ENCODE data around the gene ZNF584.
"Not testable (repeated sequence)": the region's sequence is repeated elsewhere in the genome, so short reads cannot be mapped to it uniquely, and the experiment has no call there.

ZNF584 gene

GRCh38 chr19:58408152-58409009 lies at the start of gene ZNF584:
ZNF584 (plus strand) TSS chr19:58408649; CDS start chr19:58409148, 499 bp downstream.
- peak; percentile 96 for DNase-seq

- DNase-seq, result peak; percentile 51
Observed at GRCh38 chr19:58361900-58362271, 46.6 kb upstream of the ZNF584 start.

GRCh38 chr19:58362272-58362994 lies 46.0 kb upstream of the ZNF584 start, which contains the start of gene ZNF497:
ZNF497 (minus strand) TSS chr19:58362751; CDS start chr19:58357635, 5,116 bp downstream.
- peak; percentile 97 for DNase-seq

- peak; percentile 19 for DNase-seq
Observed at GRCh38 chr19:58364146-58364545, 44.3 kb upstream of the ZNF584 start.

GRCh38 chr19:58366585-58367430 lies 41.6 kb upstream of the ZNF584 start:
- no peak for DNase-seq

- DNase-seq, result no peak
Observed at GRCh38 chr19:58367698-58368454, 40.6 kb upstream of the ZNF584 start.

GRCh38 chr19:58368561-58369360 lies 39.7 kb upstream of the ZNF584 start:
- no peak for DNase-seq

GRCh38 chr19:58372311-58373133 lies 35.9 kb upstream of the ZNF584 start:
- DNase-seq, result no peak

- DNase-seq, result peak; percentile 53
Observed at GRCh38 chr19:58374200-58374599, 34.2 kb upstream of the ZNF584 start.

- not testable (repeated sequence) for DNase-seq
Observed at GRCh38 chr19:58376724-58377123, 31.7 kb upstream of the ZNF584 start.

GRCh38 chr19:58379246-58379645 lies 29.2 kb upstream of the ZNF584 start:
- DNase-seq, result no peak

- no peak for DNase-seq
Observed at GRCh38 chr19:58380037-58380661, 28.3 kb upstream of the ZNF584 start.

- DNase-seq, result peak; percentile 100
Observed at GRCh38 chr19:58380662-58381459, 27.6 kb upstream of the ZNF584 start, which contains the start of gene ZNF837. ZNF837 (minus strand) TSS chr19:58381030; CDS start chr19:58369332, 11,698 bp downstream.

- DNase-seq, result no peak
Observed at GRCh38 chr19:58381460-58382212, 26.8 kb upstream of the ZNF584 start.

- DNase-seq, result no peak
Observed at GRCh38 chr19:58382997-58383603, 25.3 kb upstream of the ZNF584 start.

GRCh38 chr19:58385313-58385890 lies 23.0 kb upstream of the ZNF584 start:
- DNase-seq, result no peak

GRCh38 chr19:58385891-58386575 lies 22.4 kb upstream of the ZNF584 start:
- no peak for DNase-seq

Data from suppressor macrophage treated with lipopolysaccharide for 4 hours (primary cell).